ENCODE results near the gene MT1E. TPM values are rescaled to one million over a fixed set of nuclear protein-coding genes. Genes with fewer than 3 reads are reported as not detected.

Gene MT1E
- total and polyA plus RNA-seq, 2 of the 13 experiments (the other 11 are each of a cell fraction or from before 2014, with no cell fraction given), result 110 to 1,072 TPM

DNA sequence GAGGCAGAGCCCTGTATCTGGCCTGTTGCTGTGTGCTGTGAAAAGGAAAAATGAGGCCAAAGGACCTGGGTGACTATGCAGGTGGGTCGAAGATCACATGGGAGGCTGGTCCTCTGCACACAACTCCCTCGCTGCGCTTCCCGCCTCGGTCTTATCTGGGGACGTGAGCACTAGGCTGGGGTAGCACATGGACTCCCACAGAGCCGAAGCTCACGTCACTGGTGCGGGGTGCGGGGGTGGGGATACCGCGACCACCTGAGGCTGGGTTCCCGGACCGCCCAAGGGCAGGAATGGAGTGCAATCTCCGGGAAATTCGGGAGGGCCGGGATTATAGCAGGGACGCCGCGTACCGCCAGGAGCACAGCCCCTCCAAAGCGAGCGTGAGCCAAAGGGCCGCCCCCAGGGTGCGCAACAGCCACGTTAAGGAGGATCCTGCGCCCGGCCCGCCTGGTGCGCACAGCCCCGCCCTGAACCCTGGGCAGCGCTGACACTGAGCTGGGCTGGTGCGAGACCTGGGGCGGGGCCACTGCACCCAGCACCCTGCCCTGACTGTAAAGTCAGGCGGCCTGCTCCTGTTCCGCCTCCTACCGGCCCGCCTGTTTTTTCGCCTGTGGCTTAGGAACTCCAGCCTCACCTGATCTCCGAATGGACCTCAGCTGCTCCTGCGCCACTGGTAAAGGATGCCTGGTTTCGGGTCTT, 17.6 kb downstream of the MT1E start (continued):
- TF ChIP-seq, protein P1, sequence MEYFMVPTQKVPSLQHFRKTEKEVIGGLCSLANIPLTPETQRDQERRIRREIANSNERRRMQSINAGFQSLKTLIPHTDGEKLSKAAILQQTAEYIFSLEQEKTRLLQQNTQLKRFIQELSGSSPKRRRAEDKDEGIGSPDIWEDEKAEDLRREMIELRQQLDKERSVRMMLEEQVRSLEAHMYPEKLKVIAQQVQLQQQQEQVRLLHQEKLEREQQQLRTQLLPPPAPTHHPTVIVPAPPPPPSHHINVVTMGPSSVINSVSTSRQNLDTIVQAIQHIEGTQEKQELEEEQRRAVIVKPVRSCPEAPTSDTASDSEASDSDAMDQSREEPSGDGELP (IDR thresholded peaks at IDR 0.05; ENCODE audit: borderline replicate concordance, low read depth), result no peak
- TF ChIP-seq, protein P2, sequence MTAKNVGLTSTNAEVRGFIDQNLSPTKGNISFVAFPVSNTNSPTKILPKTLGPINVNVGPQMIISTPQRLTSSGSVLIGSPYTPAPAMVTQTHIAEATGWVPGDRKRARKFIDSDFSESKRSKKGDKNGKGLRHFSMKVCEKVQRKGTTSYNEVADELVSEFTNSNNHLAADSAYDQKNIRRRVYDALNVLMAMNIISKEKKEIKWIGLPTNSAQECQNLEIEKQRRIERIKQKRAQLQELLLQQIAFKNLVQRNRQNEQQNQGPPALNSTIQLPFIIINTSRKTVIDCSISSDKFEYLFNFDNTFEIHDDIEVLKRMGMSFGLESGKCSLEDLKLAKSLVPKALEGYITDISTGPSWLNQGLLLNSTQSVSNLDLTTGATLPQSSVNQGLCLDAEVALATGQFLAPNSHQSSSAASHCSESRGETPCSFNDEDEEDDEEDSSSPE (CRISPR knock-in tag; IDR thresholded peaks at IDR 0.05), result peak; percentile 40; the same call in 1 of the 2 replicates
- TF ChIP-seq, protein P3, sequence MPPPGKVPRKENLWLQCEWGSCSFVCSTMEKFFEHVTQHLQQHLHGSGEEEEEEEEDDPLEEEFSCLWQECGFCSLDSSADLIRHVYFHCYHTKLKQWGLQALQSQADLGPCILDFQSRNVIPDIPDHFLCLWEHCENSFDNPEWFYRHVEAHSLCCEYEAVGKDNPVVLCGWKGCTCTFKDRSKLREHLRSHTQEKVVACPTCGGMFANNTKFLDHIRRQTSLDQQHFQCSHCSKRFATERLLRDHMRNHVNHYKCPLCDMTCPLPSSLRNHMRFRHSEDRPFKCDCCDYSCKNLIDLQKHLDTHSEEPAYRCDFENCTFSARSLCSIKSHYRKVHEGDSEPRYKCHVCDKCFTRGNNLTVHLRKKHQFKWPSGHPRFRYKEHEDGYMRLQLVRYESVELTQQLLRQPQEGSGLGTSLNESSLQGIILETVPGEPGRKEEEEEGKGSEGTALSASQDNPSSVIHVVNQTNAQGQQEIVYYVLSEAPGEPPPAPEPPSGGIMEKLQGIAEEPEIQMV (CRISPR knock-in tag; IDR thresholded peaks at IDR 0.05; ENCODE audit: low read depth), result peak; percentile 65; the same call in 1 of the 2 replicates
- TF ChIP-seq NFKB2 (CRISPR knock-in tag; IDR thresholded peaks at IDR 0.05; ENCODE audit: borderline replicate concordance) (peak; percentile 56; the same call in 1 of the 2 replicates), ZNF317 (CRISPR knock-in tag; IDR thresholded peaks at IDR 0.05) (no peak; the same call in 1 of the 2 replicates), SRSF4 (IDR thresholded peaks at IDR 0.05; ENCODE audit: low read depth, low read length, poor library complexity, severe bottlenecking) (no peak), MED8 (CRISPR knock-in tag; IDR thresholded peaks at IDR 0.05; ENCODE audit: insufficient replicate concordance) (peak; percentile 36), RXRA (CRISPR knock-in tag; IDR thresholded peaks at IDR 0.05) (0 out of 2 replicates have a peak, but pooled peaks have one; percentile 36), ZNF292 (CRISPR knock-in tag; IDR thresholded peaks at IDR 0.05; ENCODE audit: borderline replicate concordance, low read depth) (peak; percentile 69; the same call in 1 of the 2 replicates), CHCHD3 (CRISPR knock-in tag; IDR thresholded peaks at IDR 0.05) (no peak), ZC3H4 (CRISPR knock-in tag; IDR thresholded peaks at IDR 0.05; ENCODE audit: borderline replicate concordance) (no peak), PHF5A (CRISPR knock-in tag; IDR thresholded peaks at IDR 0.05; ENCODE audit: low read depth, unreplicated experiment) (no peak), ZNF367 (CRISPR knock-in tag; IDR thresholded peaks at IDR 0.05; ENCODE audit: borderline replicate concordance) (no peak), ZNF160 (CRISPR knock-in tag; IDR thresholded peaks at IDR 0.05) (no peak), ZNF737 (CRISPR knock-in tag; IDR thresholded peaks at IDR 0.05; ENCODE audit: borderline replicate concordance) (no peak), ATF7 (IDR thresholded peaks at IDR 0.05) (no peak), ATF7 (CRISPR knock-in tag; IDR thresholded peaks at IDR 0.05) (peak; percentile 57; the same call in 1 of the 2 replicates)
- TF ChIP-seq, protein P4, sequence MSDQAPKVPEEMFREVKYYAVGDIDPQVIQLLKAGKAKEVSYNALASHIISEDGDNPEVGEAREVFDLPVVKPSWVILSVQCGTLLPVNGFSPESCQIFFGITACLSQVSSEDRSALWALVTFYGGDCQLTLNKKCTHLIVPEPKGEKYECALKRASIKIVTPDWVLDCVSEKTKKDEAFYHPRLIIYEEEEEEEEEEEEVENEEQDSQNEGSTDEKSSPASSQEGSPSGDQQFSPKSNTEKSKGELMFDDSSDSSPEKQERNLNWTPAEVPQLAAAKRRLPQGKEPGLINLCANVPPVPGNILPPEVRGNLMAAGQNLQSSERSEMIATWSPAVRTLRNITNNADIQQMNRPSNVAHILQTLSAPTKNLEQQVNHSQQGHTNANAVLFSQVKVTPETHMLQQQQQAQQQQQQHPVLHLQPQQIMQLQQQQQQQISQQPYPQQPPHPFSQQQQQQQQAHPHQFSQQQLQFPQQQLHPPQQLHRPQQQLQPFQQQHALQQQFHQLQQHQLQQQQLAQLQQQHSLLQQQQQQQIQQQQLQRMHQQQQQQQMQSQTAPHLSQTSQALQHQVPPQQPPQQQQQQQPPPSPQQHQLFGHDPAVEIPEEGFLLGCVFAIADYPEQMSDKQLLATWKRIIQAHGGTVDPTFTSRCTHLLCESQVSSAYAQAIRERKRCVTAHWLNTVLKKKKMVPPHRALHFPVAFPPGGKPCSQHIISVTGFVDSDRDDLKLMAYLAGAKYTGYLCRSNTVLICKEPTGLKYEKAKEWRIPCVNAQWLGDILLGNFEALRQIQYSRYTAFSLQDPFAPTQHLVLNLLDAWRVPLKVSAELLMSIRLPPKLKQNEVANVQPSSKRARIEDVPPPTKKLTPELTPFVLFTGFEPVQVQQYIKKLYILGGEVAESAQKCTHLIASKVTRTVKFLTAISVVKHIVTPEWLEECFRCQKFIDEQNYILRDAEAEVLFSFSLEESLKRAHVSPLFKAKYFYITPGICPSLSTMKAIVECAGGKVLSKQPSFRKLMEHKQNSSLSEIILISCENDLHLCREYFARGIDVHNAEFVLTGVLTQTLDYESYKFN (CRISPR knock-in tag; conservative IDR thresholded peaks at IDR 0.05), result 0 out of 2 replicates have a peak, but pooled peaks have one; percentile 38
- TF ChIP-seq, protein P5, sequence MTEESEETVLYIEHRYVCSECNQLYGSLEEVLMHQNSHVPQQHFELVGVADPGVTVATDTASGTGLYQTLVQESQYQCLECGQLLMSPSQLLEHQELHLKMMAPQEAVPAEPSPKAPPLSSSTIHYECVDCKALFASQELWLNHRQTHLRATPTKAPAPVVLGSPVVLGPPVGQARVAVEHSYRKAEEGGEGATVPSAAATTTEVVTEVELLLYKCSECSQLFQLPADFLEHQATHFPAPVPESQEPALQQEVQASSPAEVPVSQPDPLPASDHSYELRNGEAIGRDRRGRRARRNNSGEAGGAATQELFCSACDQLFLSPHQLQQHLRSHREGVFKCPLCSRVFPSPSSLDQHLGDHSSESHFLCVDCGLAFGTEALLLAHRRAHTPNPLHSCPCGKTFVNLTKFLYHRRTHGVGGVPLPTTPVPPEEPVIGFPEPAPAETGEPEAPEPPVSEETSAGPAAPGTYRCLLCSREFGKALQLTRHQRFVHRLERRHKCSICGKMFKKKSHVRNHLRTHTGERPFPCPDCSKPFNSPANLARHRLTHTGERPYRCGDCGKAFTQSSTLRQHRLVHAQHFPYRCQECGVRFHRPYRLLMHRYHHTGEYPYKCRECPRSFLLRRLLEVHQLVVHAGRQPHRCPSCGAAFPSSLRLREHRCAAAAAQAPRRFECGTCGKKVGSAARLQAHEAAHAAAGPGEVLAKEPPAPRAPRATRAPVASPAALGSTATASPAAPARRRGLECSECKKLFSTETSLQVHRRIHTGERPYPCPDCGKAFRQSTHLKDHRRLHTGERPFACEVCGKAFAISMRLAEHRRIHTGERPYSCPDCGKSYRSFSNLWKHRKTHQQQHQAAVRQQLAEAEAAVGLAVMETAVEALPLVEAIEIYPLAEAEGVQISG (CRISPR knock-in tag; IDR thresholded peaks at IDR 0.05), result peak; percentile 45; the same call in 1 of the 2 replicates

Measured in HepG2 (cell line).